Measurements from ENCODE around the gene RPL36. TPM values are rescaled to one million over a fixed set of nuclear protein-coding genes. Genes with fewer than 3 reads are reported as not detected.

Gene RPL36
- polyA plus RNA-seq, 3 donors: 336 to 708 (median 627) TPM

DNA sequence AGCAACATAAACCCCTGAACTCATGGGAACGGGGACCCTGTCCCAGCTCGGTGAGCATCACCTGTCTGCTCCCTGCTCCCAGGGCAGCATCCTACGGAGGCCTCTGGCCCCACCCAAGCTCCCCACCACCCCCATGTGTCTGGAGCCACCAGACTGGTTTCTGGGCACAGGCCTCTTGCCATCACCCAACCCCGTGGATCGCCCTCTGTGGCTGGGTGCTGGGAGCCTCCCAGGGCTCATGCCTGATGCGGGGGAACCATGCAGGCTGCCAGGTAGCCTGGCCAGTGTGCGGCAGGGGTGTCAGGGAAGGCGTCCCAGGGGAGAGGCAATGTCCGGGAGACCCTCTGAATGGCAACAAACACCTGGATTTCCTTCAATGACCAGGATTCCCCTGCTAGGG, 12.5 kb upstream of the RPL36 start:
- Histone ChIP-seq H3K27ac (ENCODE audit: low read depth in 1 of 2, low read length in 2 of 2) (no peak overlapping the region), H3K79me2 (ENCODE audit: insufficient read depth, low read length) (peaks cover 8% of the 10 kb centered on the region), H3K4me3 (replicated peaks in 1 of 3; ENCODE audit: low read depth in 2 of 3, low read length in 3 of 3) (no peak overlapping the region), H3K4me1 (ENCODE audit: control insufficient read depth in 1 of 2, insufficient read depth in 2 of 2, low read length in 2 of 2) (peaks cover 14 to 20% of the 10 kb centered on the region in 2 donors), H4K20me1 (ENCODE audit: insufficient read depth, low read length) (no peaks in the 10 kb centered on the region), H2AFZ (ENCODE audit: insufficient read depth, low read depth, low read length, poor library complexity, severe bottlenecking) (no peak overlapping the region), H3K9ac (ENCODE audit: insufficient read depth, low read length, poor library complexity, severe bottlenecking) (no peak overlapping the region), H3K36me3 (replicated peaks in 1 of 2; ENCODE audit: control insufficient read depth in 1 of 2, insufficient read depth in 2 of 2, low read length in 2 of 2) (no peaks in the 10 kb centered on the region), H3K9me3 (replicated peaks in 1 of 2; ENCODE audit: control insufficient read depth in 1 of 2, insufficient read depth in 1 of 2, low read length in 2 of 2) (no peaks in the 10 kb centered on the region), H3K27me3 (ENCODE audit: control insufficient read depth in 2 of 2, insufficient read depth in 2 of 2, low read length in 2 of 2) (no peaks in the 10 kb centered on the region), H3K4me2 (replicated peaks; ENCODE audit: extremely low read depth, low read length, poor library complexity, severe bottlenecking) (no peak overlapping the region)
- no peak overlapping the region for H3K4me3 Mint-ChIP-seq
- H3K27me3 Mint-ChIP-seq (ENCODE audit: low read depth in 3 of 3): peaks cover 0 to 5% (median 5%) of the 10 kb centered on the region in 3 donors
- WGBS (ENCODE audit: insufficient coverage): 100% methylated on average over 9 of the region's 9 CpGs
- DNase-seq: no peak
- TF ChIP-seq, protein P1, sequence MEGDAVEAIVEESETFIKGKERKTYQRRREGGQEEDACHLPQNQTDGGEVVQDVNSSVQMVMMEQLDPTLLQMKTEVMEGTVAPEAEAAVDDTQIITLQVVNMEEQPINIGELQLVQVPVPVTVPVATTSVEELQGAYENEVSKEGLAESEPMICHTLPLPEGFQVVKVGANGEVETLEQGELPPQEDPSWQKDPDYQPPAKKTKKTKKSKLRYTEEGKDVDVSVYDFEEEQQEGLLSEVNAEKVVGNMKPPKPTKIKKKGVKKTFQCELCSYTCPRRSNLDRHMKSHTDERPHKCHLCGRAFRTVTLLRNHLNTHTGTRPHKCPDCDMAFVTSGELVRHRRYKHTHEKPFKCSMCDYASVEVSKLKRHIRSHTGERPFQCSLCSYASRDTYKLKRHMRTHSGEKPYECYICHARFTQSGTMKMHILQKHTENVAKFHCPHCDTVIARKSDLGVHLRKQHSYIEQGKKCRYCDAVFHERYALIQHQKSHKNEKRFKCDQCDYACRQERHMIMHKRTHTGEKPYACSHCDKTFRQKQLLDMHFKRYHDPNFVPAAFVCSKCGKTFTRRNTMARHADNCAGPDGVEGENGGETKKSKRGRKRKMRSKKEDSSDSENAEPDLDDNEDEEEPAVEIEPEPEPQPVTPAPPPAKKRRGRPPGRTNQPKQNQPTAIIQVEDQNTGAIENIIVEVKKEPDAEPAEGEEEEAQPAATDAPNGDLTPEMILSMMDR (IDR thresholded peaks at IDR 0.05): no peak
- peaks cover 0 to 13% of the 10 kb centered on the region in 2 donors for H3K36me3 Mint-ChIP-seq
- intact Hi-C loops (cut with micrococcal nuclease): no loop called here
- H3K4me1 Mint-ChIP-seq: peaks cover 21% of the 10 kb centered on the region
- H3K9me3 Mint-ChIP-seq: peaks cover 0 to 5% (median 2%) of the 10 kb centered on the region in 7 donors
- H3K27ac Mint-ChIP-seq: no peak overlapping the region

- no peaks in the 10 kb centered on the region for H4K20me1 ChIP-seq (ENCODE audit: insufficient read depth, low read length)
- H3K9me3 Mint-ChIP-seq: peaks cover 0 to 5% (median 2%) of the 10 kb centered on the region in 7 donors
These were observed 11.9 kb upstream of the RPL36 start for GRCh38 chr19:5678071-5678718.

More at GRCh38 chr19:5678071-5678718, 11.9 kb upstream of the RPL36 start:
- no peak for DNase-seq
- no peak overlapping the region for H3K4me3 ChIP-seq (replicated peaks in 1 of 3; ENCODE audit: low read depth in 2 of 3, low read length in 3 of 3)
- H3K27ac ChIP-seq (ENCODE audit: low read depth in 1 of 2, low read length in 2 of 2): no peak overlapping the region
- intact Hi-C loops (cut with micrococcal nuclease): no loop called here
- no peak overlapping the region for H3K27ac Mint-ChIP-seq
- no peaks in the 10 kb centered on the region for H3K36me3 ChIP-seq (replicated peaks in 1 of 2; ENCODE audit: control insufficient read depth in 1 of 2, insufficient read depth in 2 of 2, low read length in 2 of 2)
- peaks cover 14 to 20% of the 10 kb centered on the region in 2 donors for H3K4me1 ChIP-seq (ENCODE audit: control insufficient read depth in 1 of 2, insufficient read depth in 2 of 2, low read length in 2 of 2)
- no peak overlapping the region for H2AFZ ChIP-seq (ENCODE audit: insufficient read depth, low read depth, low read length, poor library complexity, severe bottlenecking)
- H3K27me3 ChIP-seq (ENCODE audit: control insufficient read depth in 2 of 2, insufficient read depth in 2 of 2, low read length in 2 of 2): no peaks in the 10 kb centered on the region
- H3K27me3 Mint-ChIP-seq (ENCODE audit: low read depth in 3 of 3): peaks cover 0 to 5% (median 5%) of the 10 kb centered on the region in 3 donors
- TF ChIP-seq, protein P1 (IDR thresholded peaks at IDR 0.05): no peak
- no peak overlapping the region for H3K4me2 ChIP-seq (replicated peaks; ENCODE audit: extremely low read depth, low read length, poor library complexity, severe bottlenecking)
- H3K36me3 Mint-ChIP-seq: peaks cover 0 to 7% of the 10 kb centered on the region in 2 donors
- H3K4me3 Mint-ChIP-seq: no peak overlapping the region
- H3K9ac ChIP-seq (ENCODE audit: insufficient read depth, low read length, poor library complexity, severe bottlenecking): no peak overlapping the region
- H3K9me3 ChIP-seq (replicated peaks in 1 of 2; ENCODE audit: control insufficient read depth in 1 of 2, insufficient read depth in 1 of 2, low read length in 2 of 2): no peaks in the 10 kb centered on the region
- 99% methylated on average over 16 of the region's 22 CpGs for WGBS (ENCODE audit: insufficient coverage)
- peaks cover 8% of the 10 kb centered on the region for H3K79me2 ChIP-seq (ENCODE audit: insufficient read depth, low read length)
- peaks cover 21% of the 10 kb centered on the region for H3K4me1 Mint-ChIP-seq

Measured in CD14-positive monocyte (primary cell).